Loucy (cell line): ENCODE results near the gene GFER.

ENCODE experiments used
- EZH2phosphoT487 ChIP-seq: fragments of 200-600 bp; IDR thresholded peaks from 2 replicates; pipeline ENCODE4 v1.6.1; 2018; ENCODE audit warnings: antibody characterized with exemption, mild to moderate bottlenecking, moderate library complexity, borderline replicate concordance
- TF ChIP-seq, protein P1 (sequence below): fragments of 200-600 bp; sonication (generic); conservative IDR thresholded peaks from 2 replicates; pipeline ENCODE4 v1.5.1; 2014; ENCODE audit warnings: mild to moderate bottlenecking, antibody characterized with exemption, low read length

DNA sequence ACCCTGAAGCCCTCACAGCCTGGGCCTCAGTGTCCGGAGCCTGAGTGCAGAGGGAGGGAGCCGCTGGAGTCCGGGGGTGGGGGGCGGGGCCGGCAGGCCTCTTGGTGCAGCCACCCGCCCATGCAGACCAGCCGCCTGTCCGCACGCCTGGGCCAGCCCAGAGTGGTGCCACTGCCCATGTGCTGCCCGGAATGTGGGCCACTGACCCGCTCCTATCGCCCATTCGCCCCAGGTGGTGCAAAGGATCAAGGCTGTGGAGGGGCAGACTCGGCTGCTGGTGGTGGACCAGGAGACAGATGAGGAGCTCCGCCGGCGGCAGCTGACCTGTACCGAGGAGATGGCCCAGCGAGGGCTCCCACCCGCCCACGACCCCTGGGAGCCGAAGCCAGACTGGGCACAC, 45.4 kb downstream of the GFER start:
- TF ChIP-seq, protein P1, sequence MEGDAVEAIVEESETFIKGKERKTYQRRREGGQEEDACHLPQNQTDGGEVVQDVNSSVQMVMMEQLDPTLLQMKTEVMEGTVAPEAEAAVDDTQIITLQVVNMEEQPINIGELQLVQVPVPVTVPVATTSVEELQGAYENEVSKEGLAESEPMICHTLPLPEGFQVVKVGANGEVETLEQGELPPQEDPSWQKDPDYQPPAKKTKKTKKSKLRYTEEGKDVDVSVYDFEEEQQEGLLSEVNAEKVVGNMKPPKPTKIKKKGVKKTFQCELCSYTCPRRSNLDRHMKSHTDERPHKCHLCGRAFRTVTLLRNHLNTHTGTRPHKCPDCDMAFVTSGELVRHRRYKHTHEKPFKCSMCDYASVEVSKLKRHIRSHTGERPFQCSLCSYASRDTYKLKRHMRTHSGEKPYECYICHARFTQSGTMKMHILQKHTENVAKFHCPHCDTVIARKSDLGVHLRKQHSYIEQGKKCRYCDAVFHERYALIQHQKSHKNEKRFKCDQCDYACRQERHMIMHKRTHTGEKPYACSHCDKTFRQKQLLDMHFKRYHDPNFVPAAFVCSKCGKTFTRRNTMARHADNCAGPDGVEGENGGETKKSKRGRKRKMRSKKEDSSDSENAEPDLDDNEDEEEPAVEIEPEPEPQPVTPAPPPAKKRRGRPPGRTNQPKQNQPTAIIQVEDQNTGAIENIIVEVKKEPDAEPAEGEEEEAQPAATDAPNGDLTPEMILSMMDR, result no peak
- TF ChIP-seq EZH2phosphoT487, result no peak
